ENCODE data around the gene ADD2. TPM values are rescaled to one million over a fixed set of nuclear protein-coding genes. Genes with fewer than 3 reads are reported as not detected.

The ADD2 gene
- total RNA-seq, 1 experiment from 2014 or later, result 3.5 TPM

DNA sequence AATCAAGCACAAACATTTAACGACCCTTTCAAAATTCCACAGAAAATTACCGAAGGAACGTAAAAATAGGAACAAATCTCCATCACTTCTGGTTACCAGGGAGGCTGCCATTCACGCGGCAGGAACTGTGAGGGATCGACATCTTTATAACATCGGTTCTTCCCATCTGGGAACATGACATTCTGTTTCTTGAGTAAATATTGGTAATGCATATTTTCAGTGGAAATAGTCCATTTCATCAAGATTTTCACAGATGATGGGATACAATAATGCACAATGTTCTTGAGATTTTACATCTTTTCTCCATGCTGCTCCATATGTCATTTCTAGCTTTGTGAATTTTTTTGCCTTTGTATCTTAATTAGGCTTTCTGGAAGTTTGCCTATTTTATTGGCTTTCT, 10.0 kb downstream of the ADD2 start:
- no peak for DNase-seq
- no peaks in the 10 kb centered on the region for H4K20me1 ChIP-seq (ENCODE audit: insufficient read depth)
- intact Hi-C loops (cut with micrococcal nuclease; ENCODE audit: unreplicated experiment), result no loop called here
- no TSS peak for BruUV-seq (replicated peaks)
- TF ChIP-seq, protein P1, sequence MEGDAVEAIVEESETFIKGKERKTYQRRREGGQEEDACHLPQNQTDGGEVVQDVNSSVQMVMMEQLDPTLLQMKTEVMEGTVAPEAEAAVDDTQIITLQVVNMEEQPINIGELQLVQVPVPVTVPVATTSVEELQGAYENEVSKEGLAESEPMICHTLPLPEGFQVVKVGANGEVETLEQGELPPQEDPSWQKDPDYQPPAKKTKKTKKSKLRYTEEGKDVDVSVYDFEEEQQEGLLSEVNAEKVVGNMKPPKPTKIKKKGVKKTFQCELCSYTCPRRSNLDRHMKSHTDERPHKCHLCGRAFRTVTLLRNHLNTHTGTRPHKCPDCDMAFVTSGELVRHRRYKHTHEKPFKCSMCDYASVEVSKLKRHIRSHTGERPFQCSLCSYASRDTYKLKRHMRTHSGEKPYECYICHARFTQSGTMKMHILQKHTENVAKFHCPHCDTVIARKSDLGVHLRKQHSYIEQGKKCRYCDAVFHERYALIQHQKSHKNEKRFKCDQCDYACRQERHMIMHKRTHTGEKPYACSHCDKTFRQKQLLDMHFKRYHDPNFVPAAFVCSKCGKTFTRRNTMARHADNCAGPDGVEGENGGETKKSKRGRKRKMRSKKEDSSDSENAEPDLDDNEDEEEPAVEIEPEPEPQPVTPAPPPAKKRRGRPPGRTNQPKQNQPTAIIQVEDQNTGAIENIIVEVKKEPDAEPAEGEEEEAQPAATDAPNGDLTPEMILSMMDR (conservative IDR thresholded peaks at IDR 0.05), result no peak
- TF ChIP-seq EZH2 (IDR thresholded peaks at IDR 0.05; ENCODE audit: low read depth), result no peak
- no peaks in the 10 kb centered on the region for H3K4me1 ChIP-seq (replicated peaks; ENCODE audit: insufficient read depth)
- no peaks in the 10 kb centered on the region for H3K79me2 ChIP-seq (ENCODE audit: low read depth)
- no peak overlapping the region for H3K27ac ChIP-seq
- peaks cover 35% of the 10 kb centered on the region for H3K27me3 ChIP-seq (ENCODE audit: insufficient read depth, low read depth)
- no peak overlapping the region for H3K4me3 ChIP-seq
- H3K36me3 ChIP-seq (ENCODE audit: low read depth), result no peaks in the 10 kb centered on the region
- ChIA-PET CTCF (no interaction called here), POLR2A (ENCODE audit: unreplicated experiment) (no interaction called here)
- no peaks in the 10 kb centered on the region for H3F3A ChIP-seq (ENCODE audit: insufficient read depth, low read depth)
- no peak overlapping the region for H3K4me2 ChIP-seq
- H3K9me2 ChIP-seq (ENCODE audit: insufficient read depth), result no peaks in the 10 kb centered on the region
- H2AFZ ChIP-seq, result no peak overlapping the region
- no peaks in the 10 kb centered on the region for H3K9me3 ChIP-seq (ENCODE audit: insufficient read depth, low read depth)

DNA sequence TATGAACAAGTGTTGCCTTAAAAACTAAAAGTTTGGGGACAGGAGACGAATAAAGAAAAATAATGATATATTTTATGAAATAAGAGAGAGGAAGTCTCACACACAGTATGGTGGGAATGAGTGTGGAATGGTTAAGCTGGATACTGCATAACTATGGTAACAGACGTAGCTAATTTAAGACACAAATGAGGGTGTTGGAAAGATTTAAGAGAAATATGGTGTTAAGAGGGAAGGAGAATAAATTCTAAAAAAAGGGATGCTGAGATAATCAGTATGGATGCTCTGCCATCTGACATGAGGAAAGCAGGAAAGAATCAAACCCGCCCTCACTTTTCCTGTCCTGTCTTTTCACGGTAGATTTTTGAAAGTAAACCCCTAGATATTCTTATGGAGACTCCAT, 10.6 kb downstream of the ADD2 start:
- H3K4me3 ChIP-seq, result no peak overlapping the region
- H3K9me2 ChIP-seq (ENCODE audit: insufficient read depth), result no peaks in the 10 kb centered on the region
- POLR2A ChIA-PET (ENCODE audit: unreplicated experiment), result no interaction called here
- BruUV-seq (replicated peaks), result no TSS peak
- DNase-seq, result no peak
- TF ChIP-seq EZH2 (IDR thresholded peaks at IDR 0.05; ENCODE audit: low read depth), result no peak
- TF ChIP-seq, protein P1 (conservative IDR thresholded peaks at IDR 0.05), result no peak
- no peaks in the 10 kb centered on the region for H3K79me2 ChIP-seq (ENCODE audit: low read depth)
- intact Hi-C loops (cut with micrococcal nuclease; ENCODE audit: unreplicated experiment), result no loop called here
- H3K27me3 ChIP-seq (ENCODE audit: insufficient read depth, low read depth), result peaks cover 39% of the 10 kb centered on the region
- no peaks in the 10 kb centered on the region for H3K4me1 ChIP-seq (replicated peaks; ENCODE audit: insufficient read depth)
- H3F3A ChIP-seq (ENCODE audit: insufficient read depth, low read depth), result no peaks in the 10 kb centered on the region
- no peaks in the 10 kb centered on the region for H3K36me3 ChIP-seq (ENCODE audit: low read depth)
- H3K27ac ChIP-seq, result no peak overlapping the region
- no peak overlapping the region for H3K4me2 ChIP-seq
- CTCF ChIA-PET, result no interaction called here
- H4K20me1 ChIP-seq (ENCODE audit: insufficient read depth), result no peaks in the 10 kb centered on the region
- no peak overlapping the region for H2AFZ ChIP-seq
- H3K9me3 ChIP-seq (ENCODE audit: insufficient read depth, low read depth), result no peaks in the 10 kb centered on the region

DNA sequence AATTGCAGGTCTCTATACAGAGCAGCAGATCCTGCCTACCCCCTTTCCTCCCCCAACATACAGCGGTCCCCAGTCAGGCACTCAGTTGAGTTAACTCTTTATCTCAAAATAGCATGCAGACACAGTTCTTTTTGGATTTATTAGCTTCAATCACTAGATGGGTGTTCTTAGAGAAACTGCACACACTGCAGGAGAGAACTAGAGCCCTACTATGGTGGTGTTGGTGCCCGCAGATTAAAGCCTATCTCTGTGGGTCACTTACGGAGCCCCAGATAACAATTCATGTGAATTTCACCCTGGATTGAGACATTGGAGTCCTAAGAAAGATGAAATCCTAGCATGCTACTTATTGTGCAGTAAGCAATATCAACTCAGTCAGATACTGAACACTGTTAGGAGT, 11.9 kb downstream of the ADD2 start:
- Histone ChIP-seq H3K4me2 (no peak overlapping the region), H3F3A (ENCODE audit: insufficient read depth, low read depth) (no peaks in the 10 kb centered on the region), H3K9me3 (ENCODE audit: insufficient read depth, low read depth) (no peaks in the 10 kb centered on the region), H3K9me2 (ENCODE audit: insufficient read depth) (no peaks in the 10 kb centered on the region), H3K79me2 (ENCODE audit: low read depth) (no peaks in the 10 kb centered on the region), H3K27me3 (ENCODE audit: insufficient read depth, low read depth) (peaks cover 45% of the 10 kb centered on the region), H3K4me1 (replicated peaks; ENCODE audit: insufficient read depth) (no peaks in the 10 kb centered on the region), H2AFZ (no peak overlapping the region), H4K20me1 (ENCODE audit: insufficient read depth) (no peaks in the 10 kb centered on the region), H3K4me3 (no peak overlapping the region), H3K36me3 (ENCODE audit: low read depth) (no peaks in the 10 kb centered on the region), H3K27ac (no peak overlapping the region)
- ChIA-PET CTCF (no interaction called here), POLR2A (ENCODE audit: unreplicated experiment) (no interaction called here)
- BruUV-seq (replicated peaks), result no TSS peak
- no peak for DNase-seq
- intact Hi-C loops (cut with micrococcal nuclease; ENCODE audit: unreplicated experiment), result no loop called here
- TF ChIP-seq EZH2 (IDR thresholded peaks at IDR 0.05; ENCODE audit: low read depth), result no peak
- TF ChIP-seq, protein P1 (conservative IDR thresholded peaks at IDR 0.05), result no peak

All from PC-9 (cell line).